ENCODE data around the gene APBB2. TPM values are rescaled to one million over a fixed set of nuclear protein-coding genes. Genes with fewer than 3 reads are reported as not detected.
A peak's percentile ranks its signal among the peaks of the same experiment; 100 is the strongest.

APBB2 gene
- 10 to 100 TPM; 42.4 to 95.8 (median 51.3) TPM for total RNA-seq

- TF ChIP-seq POLR2A (IDR thresholded peaks at IDR 0.05) (peak in 1 of 2 donors; percentile 13), POLR2AphosphoS5 (IDR thresholded peaks at IDR 0.05) (peak in 2 of 3 donors; percentile 44 to 73), CTCF (IDR thresholded peaks at IDR 0.05) (peak in 1 of 2 donors; percentile 90), EP300 (IDR thresholded peaks at IDR 0.05) (no peak)
- WGBS = no CpG with 5 or more reads among the region's 71 CpGs
Measured at GRCh38 chr4:41214136-41214824, at the start of gene APBB2. APBB2 (minus strand) TSS chr4:41214542; CDS start chr4:41033254, 181,288 bp downstream.

GRCh38 chr4:41262198-41262597 is 47.9 kb upstream of the APBB2 start:
- H3K36me3 ChIP-seq = no peaks in the 10 kb centered on the region
- H3K27me3 ChIP-seq = peaks cover 11% of the 10 kb centered on the region
- TF ChIP-seq CTCF (IDR thresholded peaks at IDR 0.05) (no peak), POLR2A (IDR thresholded peaks at IDR 0.05) (no peak), EP300 (IDR thresholded peaks at IDR 0.05) (no peak), POLR2AphosphoS5 (IDR thresholded peaks at IDR 0.05) (no peak)
- no peaks in the 10 kb centered on the region for H3K9me3 ChIP-seq
- no peak overlapping the region for H3K27ac ChIP-seq
- DNase-seq (ENCODE audit: low spot score in 2 of 2) = no peak
- 91% methylated on average over 6 of the region's 6 CpGs for WGBS
- peaks cover 9% of the 10 kb centered on the region for H3K4me1 ChIP-seq
- no peak overlapping the region for H3K4me3 ChIP-seq

More at GRCh38 chr4:41214136-41214824, at the start of gene APBB2:
- peak; percentile 94 to 96 for DNase-seq (ENCODE audit: low spot score in 2 of 2)
- H3K27me3 ChIP-seq = no peaks in the 10 kb centered on the region
- peak within 1 kb of the TSS; percentile 97 for H3K4me3 ChIP-seq
- H3K9me3 ChIP-seq = no peaks in the 10 kb centered on the region
- H3K36me3 ChIP-seq = no peaks in the 10 kb centered on the region
- H3K27ac ChIP-seq = peak within 1 kb of the TSS; percentile 91
- H3K4me1 ChIP-seq = peaks cover 42% of the 10 kb centered on the region

GRCh38 chr4:41260116-41260733 is 45.9 kb upstream of the APBB2 start:
- DNase-seq (ENCODE audit: low spot score in 2 of 2) = no peak
- TF ChIP-seq CTCF (IDR thresholded peaks at IDR 0.05) (no peak), POLR2AphosphoS5 (IDR thresholded peaks at IDR 0.05) (no peak), EP300 (IDR thresholded peaks at IDR 0.05) (no peak), POLR2A (IDR thresholded peaks at IDR 0.05) (no peak)
- Histone ChIP-seq H3K4me1 (peaks cover 17% of the 10 kb centered on the region), H3K4me3 (no peak overlapping the region), H3K9me3 (no peaks in the 10 kb centered on the region), H3K27me3 (peaks cover 17% of the 10 kb centered on the region), H3K36me3 (no peaks in the 10 kb centered on the region), H3K27ac (no peak overlapping the region)
- WGBS = 92% methylated on average over 9 of the region's 9 CpGs

GRCh38 chr4:41258783-41259182 is 44.4 kb upstream of the APBB2 start:
- no peak for DNase-seq (ENCODE audit: low spot score in 2 of 2)
- peaks cover 17% of the 10 kb centered on the region for H3K4me1 ChIP-seq
- 69% methylated on average over 5 of the region's 5 CpGs for WGBS
- no peak overlapping the region for H3K4me3 ChIP-seq
- no peaks in the 10 kb centered on the region for H3K36me3 ChIP-seq
- H3K27ac ChIP-seq = no peak overlapping the region
- peaks cover 17% of the 10 kb centered on the region for H3K27me3 ChIP-seq
- no peaks in the 10 kb centered on the region for H3K9me3 ChIP-seq
- no peak for TF ChIP-seq EP300 (IDR thresholded peaks at IDR 0.05)
- no peak for TF ChIP-seq POLR2A (IDR thresholded peaks at IDR 0.05)
- no peak for TF ChIP-seq POLR2AphosphoS5 (IDR thresholded peaks at IDR 0.05)
- TF ChIP-seq CTCF (IDR thresholded peaks at IDR 0.05) = no peak

- Histone ChIP-seq H3K27ac (no peak overlapping the region), H3K27me3 (peaks cover 17% of the 10 kb centered on the region)
- 46% methylated on average over 11 of the region's 11 CpGs for WGBS
Measured at GRCh38 chr4:41257906-41258305, 43.6 kb upstream of the APBB2 start.

More at GRCh38 chr4:41257906-41258305, 43.6 kb upstream of the APBB2 start:
- Histone ChIP-seq H3K4me3 (peak overlapping the region; percentile 59), H3K4me1 (peaks cover 17% of the 10 kb centered on the region), H3K36me3 (no peaks in the 10 kb centered on the region), H3K9me3 (no peaks in the 10 kb centered on the region)
- TF ChIP-seq POLR2A (IDR thresholded peaks at IDR 0.05) = no peak
- no peak for DNase-seq (ENCODE audit: low spot score in 2 of 2)
